GM12878 (cell line): ENCODE data around the gene IFIT2. TPM values are rescaled to one million over a fixed set of nuclear protein-coding genes. Genes with fewer than 3 reads are reported as not detected.
"Not testable (repeated sequence)": the region's sequence is repeated elsewhere in the genome, so short reads cannot be mapped to it uniquely, and the experiment has no call there.

Source experiments
- ATAC-seq: fragments of 200-7000 bp; cut with Tn5 transposase; 3 replicates; pipeline ENCODE4 v1.9.1; 2020; ENCODE audit warnings: mild to moderate bottlenecking, moderate library complexity
- BruUV-seq: library from RNA; stranded (reverse); fragments of 400-500 nt; replicated peaks from 2 replicates; lab custom pipeline; 2021; lab: Mats Ljungman, UMichigan
- CTCF ChIA-PET: fragments of 300-600 bp; sonication (Branson Sonifier 250); formaldehyde crosslinking; extraction: SDS; loops from one replicate; lab custom pipeline; 2021; ENCODE audit warnings: inconsistent platforms; lab: Yijun Ruan, JAX
- POLR2A ChIA-PET: fragments of 350-600 bp; formaldehyde crosslinking; extraction: SDS; loops from one replicate; lab custom pipeline; 2021; ENCODE audit warnings: inconsistent platforms; lab: Charles Lee
- RAD21 ChIA-PET: fragments of 300-600 bp; sonication (Branson Sonifier 250); formaldehyde crosslinking; loops from one replicate; lab custom pipeline; 2023; ENCODE audit warnings: antibody characterized with exemption; ENCODE audit not compliant: unreplicated experiment; lab: Charles Lee
- SMC1A ChIA-PET: fragments of 300-600 bp; sonication (Branson Sonifier 250); formaldehyde crosslinking; loops from one replicate; lab custom pipeline; 2023; ENCODE audit not compliant: unreplicated experiment, uncharacterized antibody; lab: Charles Lee
- DNase-seq: peaks from one replicate; pipeline ENCODE4 v3.0.0-alpha.2; 2011; ENCODE audit warnings: low read depth, low spot score
- FAIRE-seq: peaks from 3 replicates; lab custom pipeline; 2011; peaks lifted over from hg19 to GRCh38; lab: Jason Lieb, UNC
- H2AFZ ChIP-seq: 2 replicates; pipeline ENCODE4 v1.6.0; 2011; ENCODE audit warnings: low read depth, low read length, control low read depth; ENCODE audit not compliant: control insufficient read depth
- H3K27ac ChIP-seq: 2 replicates; pipeline ENCODE4 v1.5.1; 2011; ENCODE audit warnings: control low read depth; ENCODE audit not compliant: control insufficient read depth, insufficient read depth
- H3K27me3 ChIP-seq, 2 experiments: replicated peaks in 1 of 2; 2 replicates each; pipeline versions ENCODE4 v1.6.0 to v1.6.1; 2011; ENCODE audit warnings: low read length in 1 of 2; ENCODE audit not compliant: control insufficient read depth in 2 of 2, insufficient read depth in 2 of 2
- H3K36me3 ChIP-seq, 2 experiments: 2 replicates each; pipeline ENCODE4 v1.5.1; 2011; ENCODE audit warnings: low read length in 1 of 2; ENCODE audit not compliant: control insufficient read depth in 2 of 2, insufficient read depth in 2 of 2
- H3K4me1 ChIP-seq: 2 replicates; pipeline ENCODE4 v1.6.1; 2011; ENCODE audit warnings: mild to moderate bottlenecking, low read length, moderate library complexity, mixed read lengths; ENCODE audit not compliant: control insufficient read depth, insufficient read depth
- H3K4me2 ChIP-seq: 2 replicates; pipeline ENCODE4 v1.6.0; 2011; ENCODE audit warnings: control low read depth; ENCODE audit not compliant: control insufficient read depth, insufficient read depth
- H3K4me3 ChIP-seq: fragments of 200-600 bp; sonication (generic); 2 replicates; pipeline ENCODE4 v1.5.1; 2016
- H3K79me2 ChIP-seq: 2 replicates; pipeline ENCODE4 v1.6.0; 2011; ENCODE audit warnings: low read length; ENCODE audit not compliant: control insufficient read depth, insufficient read depth
- H3K9ac ChIP-seq: 2 replicates; pipeline ENCODE4 v1.8.0; 2011; ENCODE audit warnings: low read length, control low read depth, mixed read lengths; ENCODE audit not compliant: control insufficient read depth, insufficient read depth
- H3K9me3 ChIP-seq: replicated peaks from 3 replicates; pipeline ENCODE4 v1.5.1; 2011; ENCODE audit warnings: mild to moderate bottlenecking, low read length; ENCODE audit not compliant: control insufficient read depth, insufficient read depth
- H4K20me1 ChIP-seq: 2 replicates; pipeline ENCODE4 v1.6.0; 2011; ENCODE audit not compliant: control insufficient read depth, insufficient read depth
- MEF2B ChIP-seq: fragments of 450-650 bp; IDR thresholded peaks from 2 replicates; pipeline ENCODE4 v1.6.1; 2018; ENCODE audit warnings: mild to moderate bottlenecking, moderate library complexity; ENCODE audit not compliant: partially characterized antibody, poor library complexity, severe bottlenecking
- ZBTB40 ChIP-seq: fragments of 450-650 bp; IDR thresholded peaks from 2 replicates; pipeline ENCODE4 v1.6.1; 2016; ENCODE audit warnings: mild to moderate bottlenecking, moderate library complexity, borderline replicate concordance
- WGBS: methylation state at CpG from one replicate; pipeline ENCODE4 v1.1.6; 2016; ENCODE audit warnings: low lambda C conversion rate; ENCODE audit not compliant: insufficient replicate concordance, insufficient coverage; ENCODE audit errors: missing lambda C conversion rate; 5-methylcytosine and 5-hydroxymethylcytosine counted together
- in situ Hi-C: fragments of 300-500 bp; cut with MboI; formaldehyde crosslinking; loops from 9 replicates; pipeline ENCODE4 v1.14.3; 2018; ENCODE audit warnings: mixed read lengths
- intact Hi-C: fragments of 100-400 bp; cut with micrococcal nuclease; formaldehyde crosslinking; loops from one replicate; pipeline ENCODE4 v1.14.2; 2022; ENCODE audit not compliant: unreplicated experiment
- polyA plus RNA-seq, 11 experiments: library from polyadenylated mRNA; depleted of rRNA in 4 of 11; unstranded in 6 of 11; stranded (reverse) in 5 of 11; fragments of >200 nt; fragmentation: Nextera tagmentation in 4 of 11; fragmentation: Illumina TruSeq in 1 of 11; extraction: Ambion mirVana in 4 of 11; extraction: Trizol in 1 of 11; gene quantifications; 1 replicate in 1 of 11; 2 replicates in 10 of 11; pipeline versions ENCODE4 v1.2.1 to v1.2.3, GENCODE V29; 2011 to 2016; ENCODE audit warnings: inconsistent platforms in 2 of 11, missing spikeins in 2 of 11, low read depth in 1 of 11
- total RNA-seq, 4 experiments: library from RNA; depleted of rRNA in 3 of 4; stranded (reverse); fragments of >200 nt in 3 of 4; fragmentation: Illumina TruSeq in 1 of 4; extraction: Trizol in 1 of 4; gene quantifications; 2 replicates each; pipeline versions ENCODE4 v1.2.1 to v1.2.3, GENCODE V29; 2013 to 2021

The IFIT2 gene
- total and polyA plus RNA-seq, 10 of the 15 experiments (the other 5 are each of a cell fraction or from before 2014, with no cell fraction given): 5.2 to 14.8 (median 9.7) TPM

GRCh38 chr10:89255091-89255579 lies 46.7 kb upstream of the IFIT2 start:
- H4K20me1 ChIP-seq, H2AFZ ChIP-seq, POLR2A ChIA-PET, ATAC-seq, FAIRE-seq, H3K4me3 ChIP-seq, H3K4me2 ChIP-seq, H3K79me2 ChIP-seq, intact Hi-C loops, DNase-seq, H3K9ac ChIP-seq, H3K36me3 ChIP-seq, H3K27ac ChIP-seq, in situ Hi-C loops, H3K27me3 ChIP-seq, BruUV-seq, H3K4me1 ChIP-seq: not testable (repeated sequence)
- TF ChIP-seq ZBTB40 (peak; percentile 46; the same call in 1 of the 2 replicates), MEF2B (peak; percentile 47)
- RAD21 ChIA-PET: interaction anchor here (1.2 kb wide), 1 partner anchor 114 kb away, joined by 4 read pairs; no protein-coding TSS in a partner anchor
- peaks cover 18% of the 10 kb centered on the region for H3K9me3 ChIP-seq
- SMC1A ChIA-PET: interaction anchor here (0.9 to 1.9 kb wide), 3 partner anchors 47 to 114 kb away, joined by 3 to 11 read pairs (median 6); partner anchors contain the start of gene IFIT2
- 0% methylated on average over 2 of the region's 2 CpGs for WGBS
- CTCF ChIA-PET: interaction anchor here (1.2 to 1.9 kb wide), 3 partner anchors 38 to 114 kb away, joined by 4 to 13 read pairs (median 7); partner anchors contain the start of gene IFIT2
